Stimulated activated naive CD8-positive, alpha-beta T cell treated with anti-CD3 and anti-CD28 coated beads, Interleukin-15, Interleukin-2, amounts not matched to agents 100 U/mL and 50 U/mL, for 24 hours (primary cell): ENCODE data around the gene UBA52.

Experiments used
- ATAC-seq: fragments of 150-1000 bp; cut with Tn5 transposase; one replicate; pipeline ENCODE4 v1.10.0; 2021
- DNase-seq: peaks from one replicate; pipeline ENCODE4 v3.0.0; 2021

UBA52 gene

DNA sequence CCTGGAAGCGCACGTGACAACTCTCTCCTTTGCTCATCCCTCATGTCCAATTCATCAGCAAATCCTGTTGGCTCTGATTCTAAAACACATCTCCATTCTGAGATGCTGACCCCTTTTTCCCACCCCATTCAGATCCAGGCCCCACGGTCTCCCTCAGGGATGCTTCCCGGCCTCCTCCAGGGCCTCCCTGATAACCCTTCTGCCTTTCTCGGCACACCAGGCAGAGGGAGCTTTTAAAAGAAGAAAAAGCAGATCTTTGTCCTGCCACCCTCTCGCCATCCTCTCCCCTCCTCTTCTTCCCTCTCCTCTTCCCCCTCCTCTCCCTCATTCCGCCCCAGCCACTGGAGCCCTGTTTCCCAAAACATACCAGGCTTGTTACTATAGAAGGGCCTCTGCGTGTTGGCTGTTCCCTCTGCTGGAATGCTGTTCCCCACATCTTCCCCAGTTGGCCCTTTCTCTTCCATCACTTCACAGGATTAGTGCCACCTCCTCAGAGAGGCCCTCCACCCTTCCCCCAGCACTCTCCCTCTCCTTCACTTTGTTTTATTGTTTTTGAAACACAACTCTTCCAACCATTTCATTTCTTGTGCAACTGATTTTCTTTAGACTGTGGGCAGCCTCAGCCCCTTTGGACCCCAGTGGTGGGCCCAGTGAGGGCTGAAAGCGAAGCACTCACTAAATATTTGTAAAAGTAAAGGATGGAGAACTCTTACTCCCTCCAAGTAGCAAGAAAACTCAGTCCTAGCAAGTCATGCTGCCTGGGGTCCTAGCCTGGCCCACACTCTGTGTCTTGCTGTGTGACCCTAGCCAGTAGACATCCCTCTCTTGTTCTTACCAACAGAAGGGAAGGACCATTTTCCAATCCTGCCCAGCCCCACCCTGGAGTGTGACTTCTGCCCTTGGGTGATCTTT lies 37.4 kb downstream of the UBA52 start:
- DNase-seq (no peak), ATAC-seq (no peak)

DNA sequence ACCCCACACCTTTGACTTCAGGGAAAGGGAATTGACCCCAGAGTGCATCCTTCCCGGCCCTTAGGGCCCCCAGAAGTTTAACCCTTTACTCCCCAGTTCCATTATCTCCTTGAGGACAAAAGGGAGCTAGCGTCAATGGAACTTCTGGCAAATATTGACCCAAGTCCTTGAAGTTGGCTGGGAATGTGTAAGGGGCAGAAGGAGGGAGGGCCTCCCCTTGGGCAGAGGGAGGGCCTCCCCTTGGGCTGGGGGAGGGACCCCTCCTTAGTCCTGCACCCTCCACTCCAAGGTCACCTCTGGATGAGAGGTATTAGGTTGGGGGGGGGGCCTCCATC lies 38.0 kb downstream of the UBA52 start:
- ATAC-seq (no peak), DNase-seq (no peak)

DNA sequence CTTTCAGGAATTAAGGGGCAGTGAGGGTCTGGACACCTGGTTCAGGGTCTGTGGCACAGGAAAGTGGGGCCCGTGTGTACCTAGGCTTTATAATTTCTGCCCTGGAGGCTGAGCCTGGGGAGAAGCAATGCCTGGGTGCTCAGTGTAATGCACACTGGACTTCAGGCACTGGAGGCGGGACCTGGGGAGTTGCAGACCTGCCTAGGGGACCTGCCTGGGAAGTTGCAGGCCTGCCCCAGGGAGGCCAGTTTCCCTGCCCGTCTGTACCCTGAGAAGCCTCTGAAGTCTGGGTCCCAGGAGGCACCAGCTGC lies 38.5 kb downstream of the UBA52 start:
- DNase-seq (no peak), ATAC-seq (no peak)

GRCh38 chr19:18610556-18611326 lies 39.1 kb downstream of the UBA52 start:
- ATAC-seq (no peak), DNase-seq (no peak)

DNA sequence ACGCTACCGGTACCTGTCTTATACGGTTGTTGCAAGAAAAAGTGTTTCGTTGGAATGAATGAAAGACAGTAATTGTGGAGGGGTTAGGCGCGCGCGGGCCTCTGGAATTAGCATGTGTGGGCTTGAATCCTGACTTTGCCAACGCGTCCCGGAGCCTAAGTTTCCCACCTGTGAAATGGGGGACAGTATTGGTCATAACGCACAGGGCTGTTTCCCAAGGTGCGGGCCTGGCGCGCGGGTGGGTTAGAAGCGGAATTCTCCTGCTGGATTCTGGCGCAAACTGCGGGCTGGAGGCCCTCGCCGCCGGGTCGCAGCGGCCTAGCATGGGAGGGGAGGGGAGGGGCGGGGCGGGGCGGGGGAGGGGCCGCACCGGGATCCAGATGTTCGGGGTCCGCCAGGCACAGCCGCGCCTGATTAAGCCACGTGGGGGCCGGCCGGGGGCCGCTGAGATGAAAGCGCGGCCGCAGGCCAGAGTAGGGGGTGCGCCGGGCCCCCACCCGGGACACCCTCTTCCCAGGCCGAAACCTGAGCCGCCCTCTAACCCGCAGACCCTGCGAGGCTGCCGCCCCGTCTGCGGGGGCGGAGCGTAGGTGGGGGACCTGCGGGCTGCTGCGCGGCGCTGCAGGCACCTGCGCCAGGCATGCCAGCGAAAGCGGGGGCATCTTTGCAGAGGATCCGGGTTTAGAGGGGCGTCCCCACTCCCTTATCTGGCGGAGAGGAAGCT lies 39.8 kb downstream of the UBA52 start:
- ATAC-seq = no peak
- no peak for DNase-seq

DNA sequence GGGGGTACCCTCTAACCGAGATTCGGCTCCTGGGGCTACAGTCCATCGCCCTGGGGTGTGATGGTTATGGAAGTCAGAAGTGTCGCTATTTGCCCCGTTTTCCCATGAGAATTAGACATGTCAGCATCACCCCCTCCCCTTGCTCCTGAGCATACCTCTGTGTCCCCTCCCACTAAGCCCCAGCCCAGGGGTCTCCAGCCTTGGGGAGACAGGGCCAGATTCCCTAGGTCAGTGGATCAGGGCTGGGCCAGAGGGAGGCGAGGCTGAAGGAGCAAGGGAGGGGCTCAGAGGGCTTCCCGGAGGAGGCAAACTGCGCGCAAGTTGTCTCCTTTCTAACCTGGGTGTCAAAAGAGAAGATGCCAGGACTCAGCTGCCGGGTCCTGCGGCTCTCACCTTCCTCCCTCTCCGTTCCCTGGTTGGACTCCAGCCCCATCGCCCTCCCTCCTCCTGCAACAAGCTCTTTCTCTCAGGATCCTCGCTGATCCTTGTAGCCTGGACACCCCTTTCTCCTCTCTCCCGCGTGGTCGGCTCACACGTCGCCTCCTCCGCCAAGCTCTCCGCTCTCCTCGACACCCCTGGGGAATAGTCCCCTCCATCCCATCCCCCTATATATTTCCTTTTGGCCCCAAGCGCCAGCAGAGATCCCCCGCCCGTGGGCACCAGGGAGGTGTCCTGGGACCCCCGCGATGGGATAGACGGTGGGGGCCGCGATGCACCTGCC lies 40.6 kb downstream of the UBA52 start:
- DNase-seq (no peak), ATAC-seq (no peak)

DNA sequence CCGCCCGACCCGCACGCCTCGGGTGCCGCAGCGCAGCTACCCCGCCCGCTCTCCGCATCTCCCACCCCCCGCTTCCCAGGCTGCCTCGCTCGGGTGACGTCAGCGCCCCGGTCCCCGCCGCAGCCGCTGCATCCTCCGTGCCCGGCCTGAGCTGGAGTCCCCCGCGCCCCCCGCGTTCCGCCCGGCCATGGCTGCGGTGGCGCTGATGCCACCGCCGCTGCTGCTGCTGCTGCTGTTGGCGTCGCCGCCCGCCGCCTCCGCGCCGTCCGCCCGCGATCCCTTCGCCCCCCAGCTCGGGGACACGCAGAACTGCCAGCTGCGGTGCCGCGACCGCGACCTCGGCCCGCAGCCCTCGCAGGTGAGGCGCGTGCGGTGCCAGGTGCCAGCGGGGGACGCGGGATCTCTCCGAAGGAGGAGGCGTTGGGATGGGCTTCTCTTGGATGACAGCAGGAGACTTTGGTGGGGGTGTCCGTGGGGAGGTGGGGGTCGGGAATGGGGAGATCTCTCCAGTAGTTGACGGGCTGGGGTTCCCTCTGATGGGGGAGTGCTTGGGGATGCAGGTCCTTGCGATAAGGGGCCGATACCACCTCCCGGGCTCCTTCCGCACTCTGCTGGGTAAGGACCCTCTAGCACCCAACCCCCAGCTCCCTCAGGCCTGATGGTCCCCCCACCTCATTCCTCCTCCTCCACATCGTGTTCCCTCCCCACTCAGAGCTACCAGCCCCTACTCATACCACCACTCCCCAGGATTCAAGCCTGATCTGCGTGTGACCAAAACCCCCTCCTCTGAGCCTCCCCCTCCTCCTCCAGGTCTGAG lies 41.3 kb downstream of the UBA52 start, which contains the start of gene TMEM59L:
Gene TMEM59L (plus strand): TSS at position 99 of the 817 bp plus-strand sequence. CDS start 89 bp downstream, at position 188.
- DNase-seq (peak; percentile 44), ATAC-seq (no peak)

DNA sequence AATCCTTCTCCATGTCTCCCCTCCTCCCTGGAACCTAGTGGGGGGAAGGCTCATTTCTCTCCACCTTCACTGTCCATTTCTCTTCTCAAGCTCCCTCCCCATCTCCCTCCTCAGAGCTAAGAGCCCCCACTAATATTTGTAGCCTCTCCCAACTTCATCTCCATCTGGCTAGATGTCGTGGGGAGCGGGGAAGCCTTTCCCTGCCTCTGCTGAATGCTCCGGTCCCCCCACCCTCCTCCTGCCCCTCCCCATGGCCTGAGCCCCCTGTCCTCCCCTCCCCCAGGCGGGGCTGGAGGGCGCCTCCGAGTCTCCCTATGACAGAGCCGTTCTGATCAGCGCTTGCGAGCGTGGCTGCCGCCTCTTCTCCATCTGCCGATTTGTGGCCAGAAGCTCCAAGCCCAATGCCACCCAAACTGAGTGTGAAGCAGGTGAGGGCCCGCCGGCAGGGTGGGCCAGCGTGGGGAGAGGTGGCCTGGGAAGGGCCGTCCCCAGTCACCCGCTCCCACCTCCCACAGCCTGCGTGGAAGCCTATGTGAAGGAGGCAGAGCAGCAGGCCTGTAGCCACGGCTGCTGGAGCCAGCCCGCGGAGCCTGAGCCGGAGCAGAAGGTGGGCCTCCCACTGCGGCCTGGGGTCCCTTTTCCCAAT lies 42.1 kb downstream of the UBA52 start:
- DNase-seq (no peak), ATAC-seq (no peak)

GRCh38 chr19:18616023-18616422 lies 44.4 kb downstream of the UBA52 start:
- ATAC-seq = no peak
- no peak for DNase-seq

- DNase-seq (no peak), ATAC-seq (no peak)
Measured at GRCh38 chr19:18617562-18617961, 45.9 kb downstream of the UBA52 start.

DNA sequence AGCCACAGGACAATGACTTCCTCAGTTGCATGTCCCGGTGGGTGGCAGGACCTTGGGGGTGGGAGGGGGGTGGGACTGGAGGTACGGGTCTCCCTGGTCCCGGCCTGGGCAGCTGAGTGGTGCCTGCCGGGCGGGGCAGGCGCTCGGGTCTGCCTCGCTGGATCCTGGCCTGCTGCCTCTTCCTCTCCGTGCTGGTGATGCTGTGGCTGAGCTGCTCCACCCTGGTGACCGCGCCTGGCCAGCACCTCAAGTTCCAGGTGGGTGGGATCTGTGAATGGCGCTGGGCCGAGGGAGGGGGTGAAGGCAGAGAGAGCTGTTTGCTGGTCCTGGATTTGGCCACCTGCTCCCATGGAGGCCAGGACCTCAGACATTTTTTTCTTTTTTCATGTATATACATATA lies 46.6 kb downstream of the UBA52 start:
- ATAC-seq (no peak), DNase-seq (no peak)

DNA sequence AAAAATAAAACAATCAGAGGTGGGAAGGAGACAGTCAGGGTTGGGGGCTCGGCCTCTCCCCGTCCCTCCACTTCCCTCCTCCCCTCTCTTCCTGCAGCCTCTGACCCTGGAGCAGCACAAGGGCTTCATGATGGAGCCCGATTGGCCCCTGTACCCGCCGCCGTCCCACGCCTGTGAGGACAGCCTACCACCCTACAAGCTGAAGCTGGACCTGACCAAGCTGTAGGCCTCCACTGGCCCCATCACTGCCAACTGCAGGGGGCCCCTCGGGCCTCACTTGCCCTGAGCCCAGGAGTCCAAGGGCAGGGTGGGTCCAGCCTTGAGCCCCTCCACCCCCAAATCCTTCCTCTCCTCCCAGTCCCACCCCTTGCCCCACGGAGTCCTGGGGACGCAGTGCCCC lies 48.7 kb downstream of the UBA52 start:
- ATAC-seq (no peak), DNase-seq (no peak)

GRCh38 chr19:18620902-18621301 lies 49.2 kb downstream of the UBA52 start:
- ATAC-seq (no peak), DNase-seq (no peak)

DNA sequence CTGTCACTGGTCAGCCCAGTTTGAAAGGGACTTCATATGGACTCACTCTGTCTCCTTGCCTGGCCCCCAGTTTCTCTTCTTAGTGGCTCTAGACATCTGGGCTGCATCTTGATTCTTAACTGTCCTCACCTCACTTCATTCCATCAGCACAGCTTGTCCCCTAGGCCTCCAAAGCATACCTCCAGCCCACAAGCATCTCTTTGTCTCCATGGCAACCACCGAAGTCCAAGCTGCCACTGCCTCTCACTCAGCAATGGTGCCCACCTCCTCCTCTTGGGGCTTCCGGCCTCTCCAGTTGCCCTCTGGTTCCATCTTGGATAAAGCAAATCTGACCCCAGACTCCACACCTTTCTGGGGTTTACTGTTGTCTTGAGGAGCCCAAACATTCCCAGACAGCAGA lies 55.2 kb downstream of the UBA52 start:
- ATAC-seq = no peak
- DNase-seq = no peak
